ENCODE measurements around the gene KCNK13.

Gene KCNK13

DNA sequence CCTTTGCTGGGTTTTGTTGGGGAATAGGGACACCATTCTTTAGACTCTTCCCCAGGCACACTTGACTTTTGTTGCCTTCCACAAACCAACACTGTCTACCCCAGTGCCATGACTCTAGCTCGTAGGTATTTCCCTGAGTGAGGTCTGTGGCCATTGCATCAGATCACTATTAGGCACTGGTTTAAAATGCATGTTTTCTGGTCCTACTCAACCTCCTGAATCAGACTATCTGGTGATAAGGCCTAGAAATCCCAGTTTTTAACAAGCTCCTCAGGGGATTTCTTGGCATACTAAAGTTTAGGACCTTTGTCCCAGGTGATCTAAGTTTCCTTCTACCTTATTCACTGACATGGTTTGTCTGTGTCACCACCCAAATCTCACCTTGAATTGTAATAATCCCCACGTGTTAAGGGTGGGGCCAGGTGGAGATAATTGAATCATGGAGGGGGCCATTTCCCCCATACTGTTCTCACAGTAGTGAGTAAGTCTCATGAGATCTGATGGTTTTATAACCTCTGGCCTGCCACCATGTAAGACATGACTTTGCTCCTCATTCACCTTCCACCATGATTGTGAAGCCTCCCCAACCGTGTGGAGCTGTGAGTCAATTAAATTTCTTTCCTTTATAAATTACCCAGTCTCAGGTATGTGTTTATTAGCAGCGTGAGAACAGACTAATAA is 106.8 kb downstream of the KCNK13 start:
- Histone ChIP-seq H3K27me3 (ENCODE audit: insufficient read depth, poor library complexity, severe bottlenecking) (no peaks in the 10 kb centered on the region), H3K4me3 (replicated peaks; ENCODE audit: insufficient read depth, low read length) (no peak overlapping the region), H3K27ac (replicated peaks) (no peak overlapping the region)
- no peak for DNase-seq (ENCODE audit: low read depth in 1 of 2, low spot score in 1 of 2)
- no peak for TF ChIP-seq SPI1 (IDR thresholded peaks at IDR 0.05; ENCODE audit: borderline replicate concordance, low read depth)
- TF ChIP-seq, protein P1, sequence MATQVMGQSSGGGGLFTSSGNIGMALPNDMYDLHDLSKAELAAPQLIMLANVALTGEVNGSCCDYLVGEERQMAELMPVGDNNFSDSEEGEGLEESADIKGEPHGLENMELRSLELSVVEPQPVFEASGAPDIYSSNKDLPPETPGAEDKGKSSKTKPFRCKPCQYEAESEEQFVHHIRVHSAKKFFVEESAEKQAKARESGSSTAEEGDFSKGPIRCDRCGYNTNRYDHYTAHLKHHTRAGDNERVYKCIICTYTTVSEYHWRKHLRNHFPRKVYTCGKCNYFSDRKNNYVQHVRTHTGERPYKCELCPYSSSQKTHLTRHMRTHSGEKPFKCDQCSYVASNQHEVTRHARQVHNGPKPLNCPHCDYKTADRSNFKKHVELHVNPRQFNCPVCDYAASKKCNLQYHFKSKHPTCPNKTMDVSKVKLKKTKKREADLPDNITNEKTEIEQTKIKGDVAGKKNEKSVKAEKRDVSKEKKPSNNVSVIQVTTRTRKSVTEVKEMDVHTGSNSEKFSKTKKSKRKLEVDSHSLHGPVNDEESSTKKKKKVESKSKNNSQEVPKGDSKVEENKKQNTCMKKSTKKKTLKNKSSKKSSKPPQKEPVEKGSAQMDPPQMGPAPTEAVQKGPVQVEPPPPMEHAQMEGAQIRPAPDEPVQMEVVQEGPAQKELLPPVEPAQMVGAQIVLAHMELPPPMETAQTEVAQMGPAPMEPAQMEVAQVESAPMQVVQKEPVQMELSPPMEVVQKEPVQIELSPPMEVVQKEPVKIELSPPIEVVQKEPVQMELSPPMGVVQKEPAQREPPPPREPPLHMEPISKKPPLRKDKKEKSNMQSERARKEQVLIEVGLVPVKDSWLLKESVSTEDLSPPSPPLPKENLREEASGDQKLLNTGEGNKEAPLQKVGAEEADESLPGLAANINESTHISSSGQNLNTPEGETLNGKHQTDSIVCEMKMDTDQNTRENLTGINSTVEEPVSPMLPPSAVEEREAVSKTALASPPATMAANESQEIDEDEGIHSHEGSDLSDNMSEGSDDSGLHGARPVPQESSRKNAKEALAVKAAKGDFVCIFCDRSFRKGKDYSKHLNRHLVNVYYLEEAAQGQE (IDR thresholded peaks at IDR 0.05; ENCODE audit: insufficient replicate concordance, low read depth): no peak
- TF ChIP-seq, protein P2, sequence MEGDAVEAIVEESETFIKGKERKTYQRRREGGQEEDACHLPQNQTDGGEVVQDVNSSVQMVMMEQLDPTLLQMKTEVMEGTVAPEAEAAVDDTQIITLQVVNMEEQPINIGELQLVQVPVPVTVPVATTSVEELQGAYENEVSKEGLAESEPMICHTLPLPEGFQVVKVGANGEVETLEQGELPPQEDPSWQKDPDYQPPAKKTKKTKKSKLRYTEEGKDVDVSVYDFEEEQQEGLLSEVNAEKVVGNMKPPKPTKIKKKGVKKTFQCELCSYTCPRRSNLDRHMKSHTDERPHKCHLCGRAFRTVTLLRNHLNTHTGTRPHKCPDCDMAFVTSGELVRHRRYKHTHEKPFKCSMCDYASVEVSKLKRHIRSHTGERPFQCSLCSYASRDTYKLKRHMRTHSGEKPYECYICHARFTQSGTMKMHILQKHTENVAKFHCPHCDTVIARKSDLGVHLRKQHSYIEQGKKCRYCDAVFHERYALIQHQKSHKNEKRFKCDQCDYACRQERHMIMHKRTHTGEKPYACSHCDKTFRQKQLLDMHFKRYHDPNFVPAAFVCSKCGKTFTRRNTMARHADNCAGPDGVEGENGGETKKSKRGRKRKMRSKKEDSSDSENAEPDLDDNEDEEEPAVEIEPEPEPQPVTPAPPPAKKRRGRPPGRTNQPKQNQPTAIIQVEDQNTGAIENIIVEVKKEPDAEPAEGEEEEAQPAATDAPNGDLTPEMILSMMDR (IDR thresholded peaks at IDR 0.05; ENCODE audit: insufficient read depth, low read length): no peak

DNA sequence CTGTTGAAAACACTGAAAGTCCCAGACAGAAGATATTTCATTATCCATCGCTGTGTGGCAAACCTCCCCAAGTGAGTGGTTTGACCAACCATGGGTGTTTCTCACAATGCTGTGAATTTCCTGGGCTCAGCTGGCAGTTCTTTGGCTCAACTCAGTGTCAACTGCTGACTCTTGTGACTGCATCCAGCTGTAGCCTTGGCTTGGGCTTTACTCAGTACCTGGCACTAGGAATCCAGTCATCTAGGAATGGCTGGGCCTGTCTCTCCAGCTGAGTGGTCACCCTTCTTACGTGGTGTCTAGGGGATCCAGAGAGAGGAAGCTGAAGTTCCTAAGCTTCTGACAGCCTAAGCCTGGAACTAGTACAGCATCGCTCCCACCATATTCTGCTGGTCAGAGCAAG is 113.8 kb downstream of the KCNK13 start:
- no peaks in the 10 kb centered on the region for H3K27me3 ChIP-seq (ENCODE audit: insufficient read depth, poor library complexity, severe bottlenecking)
- H3K27ac ChIP-seq (replicated peaks): no peak overlapping the region
- TF ChIP-seq, protein P2 (IDR thresholded peaks at IDR 0.05; ENCODE audit: insufficient read depth, low read length): no peak
- TF ChIP-seq, protein P1 (IDR thresholded peaks at IDR 0.05; ENCODE audit: insufficient replicate concordance, low read depth): no peak
- no peak overlapping the region for H3K4me3 ChIP-seq (replicated peaks; ENCODE audit: insufficient read depth, low read length)
- no peak for DNase-seq (ENCODE audit: low read depth in 1 of 2, low spot score in 1 of 2)

DNA sequence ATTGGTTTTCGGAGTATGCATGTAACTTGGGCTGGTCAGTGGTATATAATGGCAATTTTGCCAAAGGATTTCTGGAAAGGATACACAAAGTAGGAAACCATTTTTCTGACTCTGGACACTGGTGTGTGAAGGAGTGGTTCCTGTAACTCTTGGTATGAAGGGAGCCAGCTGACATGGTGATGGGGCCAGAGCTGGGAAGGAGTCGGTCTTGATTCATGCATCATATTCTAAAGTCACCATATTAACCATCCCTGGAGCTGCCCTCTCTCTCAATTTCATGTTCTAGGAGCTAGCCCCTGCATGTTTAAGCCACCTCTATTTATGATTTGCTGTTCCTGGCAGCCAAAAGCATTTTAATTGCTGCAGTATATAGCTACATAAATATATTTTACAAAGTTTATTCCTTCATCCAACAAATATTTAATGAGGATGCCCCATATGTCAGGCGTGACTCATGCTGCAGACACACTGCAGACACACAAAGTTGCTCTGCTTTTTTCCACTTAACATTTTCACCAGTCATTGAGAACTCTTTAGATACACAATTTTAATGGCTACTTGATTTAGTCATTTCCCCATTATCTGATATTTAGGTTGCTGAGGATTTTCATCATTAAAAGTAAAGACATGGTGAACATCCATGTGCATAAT is 115.9 kb downstream of the KCNK13 start:
- no peak for TF ChIP-seq SPI1 (IDR thresholded peaks at IDR 0.05; ENCODE audit: borderline replicate concordance, low read depth)
- no peak for TF ChIP-seq POLR2AphosphoS5 (IDR thresholded peaks at IDR 0.05; ENCODE audit: low read depth)
- TF ChIP-seq GABPA (IDR thresholded peaks at IDR 0.05; ENCODE audit: low read depth): no peak
- TF ChIP-seq, protein P2 (IDR thresholded peaks at IDR 0.05; ENCODE audit: insufficient read depth, low read length): no peak
- DNase-seq (ENCODE audit: low read depth in 1 of 2, low spot score in 1 of 2): no peak

DNA sequence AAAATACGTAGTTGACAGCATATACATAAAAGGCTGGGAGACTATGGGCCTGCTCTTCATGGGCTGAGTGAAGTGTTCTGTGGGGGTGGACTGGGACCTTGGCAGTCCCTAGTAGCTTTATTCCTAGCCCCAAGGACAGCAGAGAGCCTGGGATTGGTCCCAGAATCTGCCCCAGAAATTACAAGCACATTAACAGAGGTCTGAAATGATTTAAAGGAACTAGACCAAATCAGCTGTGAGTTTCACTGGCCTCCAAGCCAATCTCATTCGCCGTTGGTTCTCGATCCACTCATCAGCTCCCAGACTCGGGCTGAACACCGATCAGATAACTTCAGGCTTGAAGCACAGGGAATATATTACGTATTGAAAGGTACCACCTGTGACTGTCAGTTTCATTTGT is 117.6 kb downstream of the KCNK13 start:
- Histone ChIP-seq H3K4me3 (replicated peaks; ENCODE audit: insufficient read depth, low read length) (no peak overlapping the region), H3K27ac (replicated peaks) (no peak overlapping the region), H3K27me3 (ENCODE audit: insufficient read depth, poor library complexity, severe bottlenecking) (no peaks in the 10 kb centered on the region)
- no peak for TF ChIP-seq GABPA (IDR thresholded peaks at IDR 0.05; ENCODE audit: low read depth)
- TF ChIP-seq, protein P2 (IDR thresholded peaks at IDR 0.05; ENCODE audit: insufficient read depth, low read length): no peak
- no peak for TF ChIP-seq SPI1 (IDR thresholded peaks at IDR 0.05; ENCODE audit: borderline replicate concordance, low read depth)
- TF ChIP-seq POLR2AphosphoS5 (IDR thresholded peaks at IDR 0.05; ENCODE audit: low read depth): no peak
- TF ChIP-seq, protein P1 (IDR thresholded peaks at IDR 0.05; ENCODE audit: insufficient replicate concordance, low read depth): no peak
- no peak for DNase-seq (ENCODE audit: low read depth in 1 of 2, low spot score in 1 of 2)

More for the DNA sequence above, 115.9 kb downstream of the KCNK13 start:
- Histone ChIP-seq H3K4me3 (replicated peaks; ENCODE audit: insufficient read depth, low read length) (no peak overlapping the region), H3K27ac (replicated peaks) (no peak overlapping the region), H3K27me3 (ENCODE audit: insufficient read depth, poor library complexity, severe bottlenecking) (no peaks in the 10 kb centered on the region)
